Memory B cell (primary cell): ENCODE measurements around the gene FEN1.

Source experiments
- ATAC-seq: fragments of 150-1000 bp; cut with Tn5 transposase; 2 replicates; pipeline ENCODE4 v1.10.0; 2021; ENCODE audit warnings: low read depth, mild to moderate bottlenecking, moderate library complexity
- DNase-seq, 2 donors: peaks; one replicate each; pipeline ENCODE4 v3.0.0; 2022; ENCODE audit warnings: low spot score in 2 of 2
- H3K27ac Mint-ChIP-seq: one replicate; pipeline ENCODE4 v1.8.0; 2022; ENCODE audit warnings: mild to moderate bottlenecking, moderate library complexity, mixed read lengths
- H3K27me3 Mint-ChIP-seq: one replicate; pipeline ENCODE4 v1.8.0; 2022; ENCODE audit warnings: mixed read lengths
- H3K36me3 Mint-ChIP-seq: one replicate; pipeline ENCODE4 v1.8.0; 2022; ENCODE audit warnings: mild to moderate bottlenecking, mixed read lengths
- H3K4me1 Mint-ChIP-seq: one replicate; pipeline ENCODE4 v1.8.0; 2022; ENCODE audit warnings: mixed read lengths
- H3K4me3 Mint-ChIP-seq: one replicate; pipeline ENCODE4 v1.8.0; 2022; ENCODE audit warnings: mild to moderate bottlenecking, moderate library complexity, mixed read lengths
- H3K9me3 Mint-ChIP-seq: one replicate; pipeline ENCODE4 v1.8.0; 2022; ENCODE audit warnings: mixed read lengths

The FEN1 gene

GRCh38 chr11:61764606-61765260, 28.0 kb upstream of the FEN1 start:
- DNase-seq (no peak), ATAC-seq (no peak)
- no peaks in the 10 kb centered on the region for H3K4me1 Mint-ChIP-seq
- no peaks in the 10 kb centered on the region for H3K36me3 Mint-ChIP-seq
- H3K9me3 Mint-ChIP-seq = no peaks in the 10 kb centered on the region
- H3K4me3 Mint-ChIP-seq = no peak overlapping the region
- H3K27ac Mint-ChIP-seq = no peak overlapping the region
- H3K27me3 Mint-ChIP-seq = peaks cover 9% of the 10 kb centered on the region

GRCh38 chr11:61765550-61766253, 27.0 kb upstream of the FEN1 start:
- Mint-ChIP-seq H3K4me1 (no peaks in the 10 kb centered on the region), H3K36me3 (no peaks in the 10 kb centered on the region), H3K4me3 (no peak overlapping the region), H3K27me3 (peaks cover 5% of the 10 kb centered on the region), H3K9me3 (no peaks in the 10 kb centered on the region), H3K27ac (no peak overlapping the region)
- ATAC-seq = no peak
- DNase-seq = no peak

- ATAC-seq = no peak
- no peaks in the 10 kb centered on the region for H3K36me3 Mint-ChIP-seq
- H3K4me3 Mint-ChIP-seq = no peak overlapping the region
- no peaks in the 10 kb centered on the region for H3K9me3 Mint-ChIP-seq
- H3K27ac Mint-ChIP-seq = no peak overlapping the region
- DNase-seq = no peak
- peaks cover 2% of the 10 kb centered on the region for H3K4me1 Mint-ChIP-seq
- peaks cover 5% of the 10 kb centered on the region for H3K27me3 Mint-ChIP-seq
Measured at GRCh38 chr11:61766353-61766841, 26.3 kb upstream of the FEN1 start.

DNA sequence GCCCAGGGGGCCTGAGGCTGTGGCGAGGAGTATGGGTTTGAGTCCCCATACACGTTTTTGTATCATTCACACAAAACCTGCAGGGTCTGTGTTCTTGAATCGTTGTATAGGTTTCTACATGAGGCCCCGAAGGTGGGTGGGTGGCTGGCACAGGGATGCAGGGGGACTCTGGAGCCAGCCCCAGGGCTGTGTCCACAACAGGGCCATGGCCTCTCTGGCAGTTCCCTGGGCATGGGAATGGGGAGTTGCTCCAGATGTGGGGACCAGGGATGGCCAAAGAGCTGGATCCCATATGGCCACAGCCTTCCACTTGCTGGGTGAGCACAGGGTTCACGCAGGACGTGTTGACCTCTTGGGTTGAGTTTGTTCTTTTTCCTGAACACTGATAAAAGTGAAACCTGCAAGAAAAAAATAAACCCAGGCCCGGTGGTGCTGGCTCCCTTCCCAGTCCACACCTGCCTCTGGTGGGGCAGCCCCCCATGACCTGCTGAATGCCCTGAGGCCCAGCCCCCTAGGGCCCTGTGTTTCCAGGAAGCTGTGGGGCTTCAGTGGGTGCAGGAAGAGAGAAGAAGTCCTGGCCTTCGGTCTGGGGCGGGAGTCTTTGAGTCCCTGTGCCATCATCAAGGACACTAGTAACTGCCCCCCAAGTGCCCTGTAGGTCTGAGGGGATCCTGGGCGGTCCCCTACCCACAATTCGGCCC, 24.2 kb upstream of the FEN1 start:
- no peak overlapping the region for H3K4me3 Mint-ChIP-seq
- peaks cover 1% of the 10 kb centered on the region for H3K27me3 Mint-ChIP-seq
- peaks cover 2% of the 10 kb centered on the region for H3K4me1 Mint-ChIP-seq
- DNase-seq = no peak
- ATAC-seq = no peak
- H3K27ac Mint-ChIP-seq = no peak overlapping the region
- no peaks in the 10 kb centered on the region for H3K36me3 Mint-ChIP-seq
- no peaks in the 10 kb centered on the region for H3K9me3 Mint-ChIP-seq

DNA sequence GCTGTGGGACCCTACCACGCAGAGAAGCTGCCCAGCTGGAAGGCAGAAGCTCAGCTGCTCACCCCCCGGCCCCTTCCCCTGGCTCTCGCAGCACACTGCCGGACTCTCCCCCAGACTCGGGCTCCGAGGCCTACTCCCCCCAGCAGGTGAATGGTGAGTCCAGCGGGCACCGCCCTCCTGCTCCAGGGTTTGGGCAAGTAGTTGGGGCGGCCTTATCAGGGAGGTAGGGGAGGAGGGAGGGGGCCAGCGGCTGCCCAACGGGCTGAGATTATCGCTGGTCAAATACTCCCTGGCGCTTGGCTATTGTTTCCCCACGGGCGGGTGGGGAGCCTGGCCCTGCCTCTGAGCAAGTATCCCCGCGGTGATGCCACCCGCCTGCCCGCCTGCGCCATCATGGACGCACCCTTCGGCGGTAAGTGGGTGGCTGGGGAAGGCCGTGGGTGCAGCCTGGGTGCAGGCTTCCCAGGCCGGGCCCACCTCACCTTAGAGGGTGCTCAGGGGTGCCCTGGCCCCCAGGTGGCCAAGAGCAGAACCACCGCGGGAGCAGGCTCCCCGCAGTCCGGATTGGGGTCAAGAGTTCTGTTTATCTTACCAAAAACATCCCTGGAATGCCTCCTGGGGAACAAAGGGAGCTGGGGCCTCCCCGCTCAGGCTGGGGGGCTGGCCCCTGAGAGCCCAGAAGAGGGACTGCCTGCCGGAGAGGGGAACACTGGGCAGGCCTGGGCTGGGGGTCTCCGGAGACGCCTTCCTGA, 23.4 kb upstream of the FEN1 start:
- Mint-ChIP-seq H3K4me3 (no peak overlapping the region), H3K27me3 (peaks cover 1% of the 10 kb centered on the region), H3K4me1 (peaks cover 2% of the 10 kb centered on the region), H3K27ac (no peak overlapping the region), H3K36me3 (no peaks in the 10 kb centered on the region), H3K9me3 (no peaks in the 10 kb centered on the region)
- ATAC-seq (no peak), DNase-seq (no peak)

- H3K27ac Mint-ChIP-seq = no peak overlapping the region
- H3K9me3 Mint-ChIP-seq = no peaks in the 10 kb centered on the region
- no peak for ATAC-seq
- peaks cover 2% of the 10 kb centered on the region for H3K4me1 Mint-ChIP-seq
- DNase-seq = no peak
- no peaks in the 10 kb centered on the region for H3K36me3 Mint-ChIP-seq
- peaks cover 4% of the 10 kb centered on the region for H3K27me3 Mint-ChIP-seq
- no peak overlapping the region for H3K4me3 Mint-ChIP-seq
Measured at GRCh38 chr11:61769946-61770683, 22.6 kb upstream of the FEN1 start.

DNA sequence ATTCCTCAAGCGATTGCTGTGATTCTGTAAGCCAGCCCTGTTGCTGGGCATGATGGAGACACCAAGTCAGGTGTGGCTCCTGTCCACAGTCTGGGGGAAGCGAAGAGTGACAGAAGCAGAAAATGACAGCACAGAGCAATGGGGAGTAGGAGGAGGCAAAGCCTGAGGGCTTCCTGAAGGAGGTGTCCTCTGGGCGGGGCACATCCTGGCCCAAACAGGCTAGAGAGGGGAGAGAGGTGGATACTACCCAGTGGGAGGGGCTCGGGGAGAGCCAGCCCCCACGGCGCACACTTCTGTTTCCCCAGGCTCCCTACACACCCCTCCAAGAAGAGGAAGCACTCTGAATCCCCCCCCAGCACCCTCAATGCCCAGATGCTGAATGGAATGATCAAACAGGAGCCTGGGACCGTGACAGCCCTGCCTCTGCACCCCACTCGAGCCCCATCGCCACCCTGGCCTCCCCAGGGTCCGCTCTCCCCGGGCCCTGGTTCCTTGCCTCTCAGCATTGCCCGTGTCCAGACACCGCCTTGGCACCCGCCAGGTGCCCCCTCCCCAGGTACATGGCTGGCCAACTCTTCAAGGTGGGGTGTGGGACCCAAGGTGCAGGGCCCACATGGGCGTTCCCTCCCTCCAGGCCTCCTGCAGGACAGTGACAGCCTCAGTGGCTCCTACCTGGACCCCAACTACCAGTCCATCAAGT, 21.4 kb upstream of the FEN1 start:
- no peaks in the 10 kb centered on the region for H3K9me3 Mint-ChIP-seq
- peaks cover 2% of the 10 kb centered on the region for H3K4me1 Mint-ChIP-seq
- ATAC-seq (no peak), DNase-seq (no peak)
- H3K4me3 Mint-ChIP-seq = no peak overlapping the region
- no peaks in the 10 kb centered on the region for H3K36me3 Mint-ChIP-seq
- peaks cover 7% of the 10 kb centered on the region for H3K27me3 Mint-ChIP-seq
- no peak overlapping the region for H3K27ac Mint-ChIP-seq

- Mint-ChIP-seq H3K9me3 (no peaks in the 10 kb centered on the region), H3K27me3 (peaks cover 7% of the 10 kb centered on the region), H3K27ac (no peak overlapping the region)
Measured at GRCh38 chr11:61771985-61772455, 20.7 kb upstream of the FEN1 start.

DNA sequence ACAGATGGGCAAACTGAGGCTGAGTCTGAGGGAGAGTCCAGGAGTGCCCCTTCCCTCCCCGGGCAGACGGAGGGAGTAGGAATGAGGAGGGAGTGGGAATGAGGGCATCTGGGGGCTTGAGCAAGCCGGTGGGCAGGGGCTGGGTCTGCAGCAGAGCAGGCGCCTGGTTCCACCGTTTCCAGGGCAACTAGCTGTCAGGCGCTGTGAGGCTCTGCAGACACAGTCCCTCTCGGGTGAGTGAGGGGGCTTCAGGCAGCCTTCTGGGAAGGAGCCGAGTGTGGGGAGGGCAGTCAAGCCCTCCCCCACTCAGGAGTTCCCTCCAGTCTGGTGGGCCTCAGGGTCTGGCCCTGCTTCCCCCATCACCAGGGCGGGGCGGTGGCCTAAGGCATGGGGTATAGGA, 19.4 kb upstream of the FEN1 start:
- H3K27me3 Mint-ChIP-seq = peaks cover 12% of the 10 kb centered on the region
- DNase-seq (no peak), ATAC-seq (no peak)
- H3K4me1 Mint-ChIP-seq = peaks cover 4% of the 10 kb centered on the region
- no peaks in the 10 kb centered on the region for H3K36me3 Mint-ChIP-seq
- no peaks in the 10 kb centered on the region for H3K9me3 Mint-ChIP-seq
- H3K4me3 Mint-ChIP-seq = no peak overlapping the region
- no peak overlapping the region for H3K27ac Mint-ChIP-seq

More at GRCh38 chr11:61771985-61772455, 20.7 kb upstream of the FEN1 start:
- H3K4me3 Mint-ChIP-seq = no peak overlapping the region
- ATAC-seq = no peak
- H3K36me3 Mint-ChIP-seq = no peaks in the 10 kb centered on the region
- peaks cover 4% of the 10 kb centered on the region for H3K4me1 Mint-ChIP-seq
- DNase-seq = no peak

DNA sequence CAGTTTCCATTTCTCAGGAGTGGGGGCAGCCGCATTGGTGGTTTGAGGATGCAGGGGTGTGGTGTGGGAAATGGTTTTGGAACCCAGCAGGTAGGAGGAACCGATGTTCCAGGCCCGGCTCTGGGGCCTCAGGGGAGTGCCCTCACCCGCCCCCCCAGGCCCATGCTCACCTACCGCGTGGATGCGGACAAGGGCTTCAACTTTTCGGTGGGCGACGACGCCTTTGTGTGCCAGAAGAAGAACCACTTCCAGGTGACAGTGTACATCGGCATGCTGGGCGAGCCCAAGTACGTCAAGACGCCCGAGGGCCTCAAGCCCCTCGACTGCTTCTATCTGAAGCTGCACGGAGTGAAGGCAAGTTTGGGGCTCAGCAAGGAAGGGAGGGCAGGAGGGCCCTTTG, 18.9 kb upstream of the FEN1 start:
- H3K4me3 Mint-ChIP-seq = no peak overlapping the region
- peaks cover 4% of the 10 kb centered on the region for H3K4me1 Mint-ChIP-seq
- ATAC-seq = no peak
- no peaks in the 10 kb centered on the region for H3K9me3 Mint-ChIP-seq
- no peak for DNase-seq
- peaks cover 14% of the 10 kb centered on the region for H3K27me3 Mint-ChIP-seq
- H3K36me3 Mint-ChIP-seq = no peaks in the 10 kb centered on the region
- H3K27ac Mint-ChIP-seq = no peak overlapping the region

GRCh38 chr11:61774411-61774810, 18.3 kb upstream of the FEN1 start:
- ATAC-seq (no peak), DNase-seq (no peak)
- Mint-ChIP-seq H3K36me3 (no peaks in the 10 kb centered on the region), H3K4me3 (no peak overlapping the region), H3K4me1 (peaks cover 4% of the 10 kb centered on the region), H3K9me3 (no peaks in the 10 kb centered on the region), H3K27me3 (peaks cover 14% of the 10 kb centered on the region), H3K27ac (no peak overlapping the region)

DNA sequence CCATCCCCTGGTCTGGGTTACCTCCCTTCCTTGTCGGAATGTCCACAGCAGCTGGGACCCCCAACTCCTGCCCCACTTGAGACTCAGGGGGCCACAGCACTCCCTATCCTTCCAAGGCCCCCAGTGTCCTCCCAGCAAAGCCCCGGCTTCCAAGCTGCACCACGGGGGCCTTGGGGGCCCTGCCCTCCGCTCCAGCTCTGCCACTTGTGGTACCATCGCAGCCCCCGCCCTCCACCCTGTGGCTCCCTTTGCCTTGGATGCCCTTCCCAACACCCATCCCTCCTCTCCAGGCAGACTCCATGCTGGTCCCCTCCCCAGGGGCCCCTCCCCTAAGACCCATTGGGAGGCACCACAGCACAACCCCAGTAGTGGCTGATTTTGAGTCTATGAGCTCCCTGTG, 17.6 kb upstream of the FEN1 start:
- H3K27ac Mint-ChIP-seq = no peak overlapping the region

More for the DNA sequence above, 17.6 kb upstream of the FEN1 start:
- ATAC-seq = no peak
- peaks cover 14% of the 10 kb centered on the region for H3K27me3 Mint-ChIP-seq
- H3K9me3 Mint-ChIP-seq = no peaks in the 10 kb centered on the region
- no peak for DNase-seq
- H3K4me3 Mint-ChIP-seq = no peak overlapping the region
- H3K36me3 Mint-ChIP-seq = no peaks in the 10 kb centered on the region
- peaks cover 4% of the 10 kb centered on the region for H3K4me1 Mint-ChIP-seq
